ENCODE data around the gene NOVA1.

- no peak for TF ChIP-seq CTCF (conservative IDR thresholded peaks at IDR 0.05; ENCODE audit: low read length)
- TF ChIP-seq EZH2phosphoT487 (IDR thresholded peaks at IDR 0.05; ENCODE audit: borderline replicate concordance): no peak
These were observed 43.6 kb downstream of the NOVA1 start for GRCh38 chr14:26554069-26554772.

All from Loucy (cell line).